HCT116 (cell line): ENCODE results near the gene ZP3.
"Not testable (repeated sequence)": the region's sequence is repeated elsewhere in the genome, so short reads cannot be mapped to it uniquely, and the experiment has no call there.

Source experiments
- EZH2 ChIP-seq: fragments of 200-600 bp; sonication (generic); IDR thresholded peaks from 2 replicates; pipeline ENCODE4 v1.6.1; 2017; ENCODE audit warnings: antibody characterized with exemption, mixed run types
- POLR2A ChIP-seq: IDR thresholded peaks from 2 replicates; pipeline ENCODE4 v1.7.0; 2011; ENCODE audit warnings: borderline replicate concordance; ENCODE audit not compliant: insufficient read depth, insufficient read length; ENCODE audit errors: extremely low read depth
- RAD21 ChIP-seq: IDR thresholded peaks from 2 replicates; pipeline ENCODE4 v1.6.1; 2012; ENCODE audit warnings: low read depth, mild to moderate bottlenecking
- SRF ChIP-seq: IDR thresholded peaks from 2 replicates; pipeline ENCODE4 v1.6.1; 2012; ENCODE audit warnings: low read depth

- not testable (repeated sequence) for TF ChIP-seq POLR2A, EZH2, RAD21, SRF
These were observed 61.3 kb downstream of the ZP3 start for GRCh38 chr7:76485822-76486610.
